A549 (cell line): Measurements from ENCODE around the gene BCAP31.

Source experiments
- EP300 ChIP-seq, 2 experiments: fragments of >200 bp; sonication (Bioruptor Twin); formaldehyde crosslinking; IDR thresholded peaks; 2 replicates in 1 of 2; 3 replicates in 1 of 2; pipeline ENCODE4 v1.6.1; 2016 to 2017
- FOSB ChIP-seq: fragments of 250-450 bp; sonication (Bioruptor Pico); IDR thresholded peaks from 2 replicates; pipeline ENCODE4 v1.5.0; 2020; ENCODE audit warnings: mild to moderate bottlenecking, moderate library complexity

- TF ChIP-seq EP300 (IDR thresholded peaks at IDR 0.05): no peak
- no peak for TF ChIP-seq FOSB (CRISPR knock-in tag)
Observed at GRCh38 chrX:153735274-153735673, 11.1 kb upstream of the BCAP31 start.
